Left lung (tissue), 10 donors: ENCODE measurements around the gene AIF1. TPM values are rescaled to one million over a fixed set of nuclear protein-coding genes. Genes with fewer than 3 reads are reported as not detected.

Experiments used
- ATAC-seq: fragments of 200-7000 bp; cut with Tn5 transposase; one replicate; pipeline ENCODE4 v1.9.1; 2020; ENCODE audit warnings: moderate library complexity
- DNase-seq, 4 donors: peaks; one replicate each; pipeline ENCODE4 v3.0.0-alpha.2; 2013 to 2020
- H3K27ac ChIP-seq, 2 donors: fragments of 200-600 bp; sonication (generic) in 1 of 2; one replicate each; pipeline versions ENCODE4 v1.5.0 to v1.8.0; 2020 to 2021
- H3K27me3 ChIP-seq, 2 donors: fragments of 200-600 bp; sonication (generic) in 1 of 2; one replicate each; pipeline versions ENCODE4 v1.5.0 to v1.8.0; 2020 to 2021
- H3K36me3 ChIP-seq, 2 donors: fragments of 200-600 bp; sonication (generic) in 1 of 2; one replicate each; pipeline versions ENCODE4 v1.5.0 to v1.8.0; 2020 to 2021
- H3K4me1 ChIP-seq, 2 donors: fragments of 200-600 bp; one replicate each; pipeline ENCODE4 v1.8.0; 2021
- H3K4me3 ChIP-seq, 2 donors: fragments of 200-600 bp; sonication (generic) in 1 of 2; one replicate each; pipeline versions ENCODE4 v1.5.0 to v1.8.0; 2020 to 2021; ENCODE audit warnings: mild to moderate bottlenecking in 1 of 2
- H3K9me3 ChIP-seq, 2 donors: fragments of 200-600 bp; sonication (generic) in 1 of 2; one replicate each; pipeline versions ENCODE4 v1.5.0 to v1.8.0; 2020 to 2021
- CTCF ChIP-seq, 2 donors: fragments of 200-600 bp; sonication (generic) in 1 of 2; IDR thresholded peaks; one replicate each; pipeline versions ENCODE4 v1.5.0 to v1.8.0; 2021; ENCODE audit warnings: antibody characterized with exemption in 2 of 2
- intact Hi-C, 2 donors: fragments of 100-400 bp; cut with DNase I; formaldehyde crosslinking; loops; one replicate each; pipeline versions ENCODE4 v1.11.2 to v1.14.2; 2022
- polyA plus RNA-seq, 6 donors: library from polyadenylated mRNA; unstranded; fragments of 120-200 nt; gene quantifications; one replicate each; pipeline ENCODE4 v1.2.1, GENCODE V29; 2013; ENCODE audit not compliant: insufficient read length in 6 of 6
- total RNA-seq, 2 donors: library from RNA; stranded (reverse); fragmentation: NEBNext Ultra II Directional; extraction: Animal tissue kit (Norgen Biotek cat#: 25700); gene quantifications; one replicate each; pipeline ENCODE4 v1.2.1, GENCODE V29; 2021
- donor health status: DM: no; HTN: yes; CAD: no.
- donor health status: DM: no; HTN: no; CAD: no.

The AIF1 gene
- total and polyA plus RNA-seq, 8 donors: 17.9 to 96.4 (median 22.3) TPM

- DNase-seq: no peak
- H3K4me1 ChIP-seq: peaks cover 20 to 71% of the 10 kb centered on the region in 2 donors
- ATAC-seq: no peak
- H3K9me3 ChIP-seq: no peaks in the 10 kb centered on the region
- H3K4me3 ChIP-seq: no peak overlapping the region
- no peak overlapping the region for H3K27ac ChIP-seq
- no peak for TF ChIP-seq CTCF (IDR thresholded peaks at IDR 0.05)
- H3K36me3 ChIP-seq: peaks cover 0 to 33% of the 10 kb centered on the region in 2 donors
- no peaks in the 10 kb centered on the region for H3K27me3 ChIP-seq
- intact Hi-C loops: no loop called here
Measured at GRCh38 chr6:31654574-31655348, 39.7 kb downstream of the AIF1 start.

- ATAC-seq: no peak
- no peaks in the 10 kb centered on the region for H3K27me3 ChIP-seq
- H3K36me3 ChIP-seq: peaks cover 0 to 27% of the 10 kb centered on the region in 2 donors
- no peak within 1 kb of the TSS for H3K4me3 ChIP-seq
- no peak for DNase-seq
- H3K27ac ChIP-seq: no peak within 1 kb of the TSS
- peaks cover 20 to 66% of the 10 kb centered on the region in 2 donors for H3K4me1 ChIP-seq
- no peaks in the 10 kb centered on the region for H3K9me3 ChIP-seq
- intact Hi-C loops: no loop called here
- no peak for TF ChIP-seq CTCF (IDR thresholded peaks at IDR 0.05)
Measured at GRCh38 chr6:31655349-31656237, 40.6 kb downstream of the AIF1 start, which contains the start of gene APOM. APOM (plus strand) TSS chr6:31655894; CDS start chr6:31655967, 73 bp downstream.

- no peaks in the 10 kb centered on the region for H3K27me3 ChIP-seq
- H3K36me3 ChIP-seq: peaks cover 0 to 34% of the 10 kb centered on the region in 2 donors
- H3K27ac ChIP-seq: peak overlapping the region in 1 of 2 donors; percentile 37
- no peaks in the 10 kb centered on the region for H3K9me3 ChIP-seq
- ATAC-seq: no peak
- peaks cover 15 to 70% of the 10 kb centered on the region in 2 donors for H3K4me1 ChIP-seq
- intact Hi-C loops: no loop called here
- TF ChIP-seq CTCF (IDR thresholded peaks at IDR 0.05): no peak
- H3K4me3 ChIP-seq: no peak overlapping the region
- DNase-seq: no peak
Measured at GRCh38 chr6:31657406-31658157, 42.5 kb downstream of the AIF1 start.

GRCh38 chr6:31658158-31658688 is 43.2 kb downstream of the AIF1 start:
- Histone ChIP-seq H3K4me1 (peaks cover 16 to 74% of the 10 kb centered on the region in 2 donors), H3K27ac (peak overlapping the region in 1 of 2 donors; percentile 37), H3K9me3 (no peaks in the 10 kb centered on the region), H3K4me3 (peak overlapping the region in 1 of 2 donors; percentile 92), H3K36me3 (peaks cover 0 to 39% of the 10 kb centered on the region in 2 donors), H3K27me3 (no peaks in the 10 kb centered on the region)
- no peak for TF ChIP-seq CTCF (IDR thresholded peaks at IDR 0.05)
- ATAC-seq (no peak), DNase-seq (peak in 1 of 4 donors; percentile 40)
- intact Hi-C loops: no loop called here
